ENCODE results near the gene PSPN. TPM values are rescaled to one million over a fixed set of nuclear protein-coding genes. Genes with fewer than 3 reads are reported as not detected.

PSPN gene
- total and polyA plus RNA-seq, 9 of the 15 experiments (the other 6 are each of a cell fraction or from before 2014, with no cell fraction given), result 0.21 to 1.1 (median 0.58) TPM

GRCh38 chr19:6372594-6373095 lies 3.1 kb downstream of the PSPN start, which contains the start of gene ALKBH7 (continued):
- TF ChIP-seq ZNF551 (CRISPR knock-in tag; IDR thresholded peaks at IDR 0.05) (no peak), ZNF639 (CRISPR knock-in tag; conservative IDR thresholded peaks at IDR 0.05 in 1 of 2, IDR thresholded peaks at IDR 0.05 in 1 of 2) (peak in 1 of 2 experiments; percentile 78; a peak in 2 of 4 replicates), ZBTB2 (IDR thresholded peaks at IDR 0.05) (no peak), ZNF57 (CRISPR knock-in tag; IDR thresholded peaks at IDR 0.05) (no peak), KDM5B (IDR thresholded peaks at IDR 0.05; ENCODE audit: insufficient replicate concordance, low read depth, low read length) (peak; percentile 71), GTF2E2 (tag; IDR thresholded peaks at IDR 0.05) (peak; percentile 13; the same call in 1 of the 2 replicates), SIN3A (IDR thresholded peaks at IDR 0.05; ENCODE audit: borderline replicate concordance in 2 of 2, control insufficient read depth in 1 of 2, low read depth in 2 of 2, low read length in 2 of 2) (peak in 1 of 2 experiments; percentile 72; a peak in 2 of 4 replicates), ETV1 (tag; conservative IDR thresholded peaks at IDR 0.05; ENCODE audit: low read depth) (no peak), DACH1 (IDR thresholded peaks at IDR 0.05; ENCODE audit: partially characterized antibody) (peak; percentile 14), MAZ (CRISPR knock-in tag; conservative IDR thresholded peaks at IDR 0.05 in 1 of 2, IDR thresholded peaks at IDR 0.05 in 1 of 2) (peak in 1 of 2 experiments; percentile 75; a peak in 3 of 4 replicates), SIX5 (IDR thresholded peaks at IDR 0.05; ENCODE audit: borderline replicate concordance in 1 of 2, insufficient read depth in 1 of 2, low read depth in 1 of 2, low read length in 2 of 2) (no peak), L3MBTL2 (IDR thresholded peaks at IDR 0.05) (peak; percentile 51), FOXP4 (CRISPR knock-in tag; IDR thresholded peaks at IDR 0.05; ENCODE audit: borderline replicate concordance) (peak; percentile 77; the same call in 1 of the 2 replicates), ZNF699 (CRISPR knock-in tag; IDR thresholded peaks at IDR 0.05; ENCODE audit: insufficient replicate concordance) (no peak), ZNF830 (CRISPR knock-in tag; IDR thresholded peaks at IDR 0.05) (0 out of 2 replicates have a peak, but pooled peaks have one; percentile 62), HMGN3 (IDR thresholded peaks at IDR 0.05; ENCODE audit: borderline replicate concordance, extremely low read depth, insufficient read length, low read depth, low read length) (peak; percentile 20), OTX1 (CRISPR knock-in tag; IDR thresholded peaks at IDR 0.05) (0 out of 2 replicates have a peak, but pooled peaks have one; percentile 14), IRF9 (tag; IDR thresholded peaks at IDR 0.05) (no peak), KDM1A (IDR thresholded peaks at IDR 0.05) (no peak), PML (IDR thresholded peaks at IDR 0.05; ENCODE audit: low read length) (peak; percentile 38; the same call in 1 of the 2 replicates), MBD2 (IDR thresholded peaks at IDR 0.05; ENCODE audit: borderline replicate concordance, low read depth) (peak; percentile 100)
